ENCODE data around the gene SLC6A20.

DNA sequence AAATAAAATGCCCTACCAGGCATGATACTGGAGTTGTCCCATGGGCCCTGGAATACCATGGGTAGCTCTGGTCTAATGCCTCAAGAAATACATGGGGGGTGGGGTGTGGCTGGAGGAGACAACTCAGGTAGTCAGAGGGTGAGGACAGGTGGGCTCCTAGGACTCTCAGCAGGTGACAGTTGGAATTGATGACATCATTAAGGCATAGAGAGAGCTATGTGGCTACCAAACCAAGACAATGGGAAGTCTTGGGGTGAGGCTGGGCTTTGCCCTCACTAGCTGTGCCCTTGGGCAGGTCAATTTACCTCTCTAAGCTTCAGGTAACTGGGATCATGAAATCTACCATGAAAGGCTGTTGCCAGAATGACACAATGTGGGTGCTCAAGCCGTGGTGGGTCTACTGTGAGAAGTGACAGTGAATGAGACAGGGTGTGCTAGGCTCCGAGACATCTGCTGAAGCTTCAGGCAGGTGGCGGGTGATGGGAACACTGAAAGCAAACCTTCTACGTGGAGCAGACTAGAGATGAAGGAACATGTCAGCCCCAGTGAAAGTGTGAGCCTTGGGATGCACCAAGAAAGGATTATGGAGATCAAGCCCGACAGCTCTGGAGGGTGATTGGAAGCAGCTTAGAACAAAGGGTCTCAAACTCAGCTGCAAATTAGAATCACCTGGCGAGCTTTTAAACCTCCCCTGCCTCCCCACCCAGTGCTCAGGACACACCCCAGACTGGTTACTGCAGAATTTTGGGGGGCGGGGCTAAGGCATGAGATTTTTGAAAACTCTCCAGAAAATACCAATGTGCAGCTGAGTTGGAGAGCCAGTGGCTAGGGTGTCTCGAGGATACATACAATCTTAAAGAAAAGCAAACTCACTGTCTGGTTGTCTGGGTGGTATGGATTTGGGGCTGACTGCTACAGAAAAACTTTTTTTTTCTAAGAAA, 21.5 kb downstream of the SLC6A20 start:
- TF ChIP-seq CTCF (IDR thresholded peaks at IDR 0.05; ENCODE audit: low read length) (no peak), EZH2 (IDR thresholded peaks at IDR 0.05; ENCODE audit: borderline replicate concordance, low read length) (no peak)
